Testis (tissue), 3 donors: ENCODE data around the gene PDCD5. TPM values are rescaled to one million over a fixed set of nuclear protein-coding genes. Genes with fewer than 3 reads are reported as not detected.
"Not testable (repeated sequence)": the region's sequence is repeated elsewhere in the genome, so short reads cannot be mapped to it uniquely, and the experiment has no call there.

Source experiments
- DNase-seq: peaks from one replicate; pipeline ENCODE4 v3.0.0-alpha.2; 2019
- H3K27ac ChIP-seq, 2 donors: fragments of 200-600 bp; sonication (generic); one replicate each; pipeline ENCODE4 v1.5.1; 2019
- H3K27me3 ChIP-seq: fragments of 200-600 bp; sonication (generic); one replicate; pipeline ENCODE4 v1.5.1; 2019
- H3K36me3 ChIP-seq: fragments of 200-600 bp; sonication (generic); one replicate; pipeline ENCODE4 v1.5.1; 2017; ENCODE audit warnings: low read depth; ENCODE audit errors: missing control alignments
- H3K4me1 ChIP-seq: fragments of 200-600 bp; sonication (generic); one replicate; pipeline ENCODE4 v1.5.1; 2019
- H3K4me3 ChIP-seq, 2 donors: fragments of 200-600 bp; sonication (generic); one replicate each; pipeline ENCODE4 v1.5.1; 2017 to 2019
- H3K9me3 ChIP-seq: fragments of 200-600 bp; sonication (generic); one replicate; pipeline ENCODE4 v1.5.1; 2017
- CTCF ChIP-seq, 3 experiments: fragments of 450-650 bp in 2 of 3; fragments of 200-600 bp in 1 of 3; sonication (generic) in 1 of 3; IDR thresholded peaks; one replicate each; pipeline ENCODE4 v1.5.1; 2016 to 2019; ENCODE audit warnings: antibody characterized with exemption in 3 of 3, mild to moderate bottlenecking in 2 of 3, moderate library complexity in 1 of 3
- POLR2A ChIP-seq: fragments of 450-650 bp; IDR thresholded peaks from one replicate; pipeline ENCODE4 v1.6.1; 2017; ENCODE audit warnings: antibody characterized with exemption, mild to moderate bottlenecking, moderate library complexity
- WGBS, 2 donors: methylation state at CpG; one replicate each; pipeline ENCODE4 v1.1.5; 2018; 5-methylcytosine and 5-hydroxymethylcytosine counted together
- intact Hi-C: fragments of 100-400 bp; cut with DNase I; formaldehyde crosslinking; loops from one replicate; pipeline ENCODE4 v1.15.1; 2023; ENCODE audit warnings: low total_unique reads
- polyA plus RNA-seq: library from polyadenylated mRNA; stranded (reverse); fragments of 350-450 nt; fragmentation: Illumina TruSeq; extraction: RNeasy Lipid Tissue Mini Kit (QIAGEN cat#74804); gene quantifications from one replicate; pipeline ENCODE4 v1.2.3, GENCODE V29; 2014; ENCODE audit warnings: low read depth, low replicate concordance; ENCODE audit not compliant: insufficient read depth
- total RNA-seq, 2 donors: library from RNA; depleted of rRNA; stranded (reverse); fragments of >200 nt; gene quantifications; one replicate each; pipeline ENCODE4 v1.2.3, GENCODE V29; 2016

The PDCD5 gene
- total and polyA plus RNA-seq, 3 donors from 2014 or later: 114 to 157 (median 152) TPM

GRCh38 chr19:32540621-32541020, 40.4 kb upstream of the PDCD5 start:
- Histone ChIP-seq H3K36me3 (no peaks in the 10 kb centered on the region), H3K4me1 (no peaks in the 10 kb centered on the region), H3K9me3 (no peaks in the 10 kb centered on the region), H3K27me3 (no peaks in the 10 kb centered on the region), H3K4me3 (no peak overlapping the region), H3K27ac (no peak overlapping the region)
- WGBS, 2 donors: 79% methylated on average over 3 of the region's 3 CpGs
- DNase-seq: no peak
- intact Hi-C loops: no loop called here
- TF ChIP-seq CTCF (IDR thresholded peaks at IDR 0.05) (no peak), POLR2A (no peak)

- not testable (repeated sequence) for H3K36me3 ChIP-seq, H3K27ac ChIP-seq
- 97 to 99% methylated on average over 3 to 5 of the region's 5 CpGs for WGBS, 2 donors
These were observed 39.6 kb upstream of the PDCD5 start for GRCh38 chr19:32541376-32541775.

GRCh38 chr19:32542477-32543108, 38.4 kb upstream of the PDCD5 start:
- no peak overlapping the region for H3K4me3 ChIP-seq
- no peak overlapping the region for H3K27ac ChIP-seq
- TF ChIP-seq POLR2A (no peak), CTCF (IDR thresholded peaks at IDR 0.05) (no peak)
- no peaks in the 10 kb centered on the region for H3K36me3 ChIP-seq
- H3K27me3 ChIP-seq: no peaks in the 10 kb centered on the region
- no peaks in the 10 kb centered on the region for H3K9me3 ChIP-seq
- intact Hi-C loops: no loop called here
- DNase-seq: no peak
- WGBS, 2 donors: 75 to 85% methylated on average over 8 of the region's 8 CpGs
- H3K4me1 ChIP-seq: no peaks in the 10 kb centered on the region

More at GRCh38 chr19:32541376-32541775, 39.6 kb upstream of the PDCD5 start:
- H3K4me1 ChIP-seq, H3K9me3 ChIP-seq, H3K4me3 ChIP-seq, DNase-seq, H3K27me3 ChIP-seq, intact Hi-C loops: not testable (repeated sequence)

- H3K4me1 ChIP-seq: no peaks in the 10 kb centered on the region
- no peak overlapping the region for H3K27ac ChIP-seq
- no peaks in the 10 kb centered on the region for H3K36me3 ChIP-seq
- DNase-seq: no peak
- no peaks in the 10 kb centered on the region for H3K27me3 ChIP-seq
- TF ChIP-seq POLR2A (no peak), CTCF (IDR thresholded peaks at IDR 0.05) (no peak)
- H3K4me3 ChIP-seq: no peak overlapping the region
- H3K9me3 ChIP-seq: no peaks in the 10 kb centered on the region
- intact Hi-C loops: no loop called here
- WGBS, 2 donors: 84 to 87% methylated on average over 11 of the region's 11 CpGs
These were observed 37.7 kb upstream of the PDCD5 start for GRCh38 chr19:32543115-32543900.

- H3K27ac ChIP-seq: no peak overlapping the region
- 80 to 90% methylated on average over 7 of the region's 7 CpGs for WGBS, 2 donors
- H3K4me1 ChIP-seq: no peaks in the 10 kb centered on the region
- no peak for TF ChIP-seq POLR2A
- TF ChIP-seq CTCF (IDR thresholded peaks at IDR 0.05): no peak
- no peaks in the 10 kb centered on the region for H3K9me3 ChIP-seq
- intact Hi-C loops: no loop called here
- no peaks in the 10 kb centered on the region for H3K27me3 ChIP-seq
- no peak for DNase-seq
- no peaks in the 10 kb centered on the region for H3K36me3 ChIP-seq
- H3K4me3 ChIP-seq: no peak overlapping the region
These were observed 36.1 kb upstream of the PDCD5 start for GRCh38 chr19:32544917-32545316.
